GM12872 (cell line): ENCODE results near the gene UROD.

Source experiments
- CTCF ChIP-seq: IDR thresholded peaks from 3 replicates; pipeline ENCODE4 v1.5.1; 2011; ENCODE audit warnings: low read depth, mild to moderate bottlenecking, low read length, moderate library complexity; ENCODE audit not compliant: insufficient read depth

Gene UROD

GRCh38 chr1:45035631-45036301 lies 23.7 kb downstream of the UROD start:
- no peak for TF ChIP-seq CTCF

- TF ChIP-seq CTCF: no peak
Observed at GRCh38 chr1:45037456-45037855, 25.4 kb downstream of the UROD start.

GRCh38 chr1:45038240-45038639 lies 26.2 kb downstream of the UROD start:
- TF ChIP-seq CTCF: no peak

GRCh38 chr1:45038661-45039364 lies 26.8 kb downstream of the UROD start:
- TF ChIP-seq CTCF: no peak

- TF ChIP-seq CTCF: no peak
Observed at GRCh38 chr1:45040297-45040696, 28.2 kb downstream of the UROD start.

- no peak for TF ChIP-seq CTCF
Observed at GRCh38 chr1:45043094-45043493, 31.0 kb downstream of the UROD start.

GRCh38 chr1:45044916-45045315 lies 32.9 kb downstream of the UROD start:
- no peak for TF ChIP-seq CTCF
